Suprapubic skin (tissue), 4 donors: ENCODE results near the gene ATF6B. TPM values are rescaled to one million over a fixed set of nuclear protein-coding genes. Genes with fewer than 3 reads are reported as not detected.

Experiments used
- DNase-seq, 2 donors: peaks; one replicate each; pipeline ENCODE4 v3.0.0-alpha.2; 2019; ENCODE audit warnings: low spot score in 2 of 2
- H3K27ac ChIP-seq: fragments of 200-600 bp; sonication (generic); one replicate; pipeline ENCODE4 v1.5.1; 2019
- H3K27me3 ChIP-seq: fragments of 200-600 bp; sonication (generic); one replicate; pipeline ENCODE4 v1.5.1; 2019
- H3K36me3 ChIP-seq: fragments of 200-600 bp; sonication (generic); one replicate; pipeline ENCODE4 v1.5.1; 2019
- H3K4me1 ChIP-seq: fragments of 200-600 bp; sonication (generic); one replicate; pipeline ENCODE4 v1.5.1; 2019
- H3K4me3 ChIP-seq: fragments of 200-600 bp; sonication (generic); one replicate; pipeline ENCODE4 v1.5.1; 2019; ENCODE audit warnings: mild to moderate bottlenecking
- H3K9me3 ChIP-seq: fragments of 200-600 bp; sonication (generic); one replicate; pipeline ENCODE4 v1.5.1; 2019
- EP300 ChIP-seq: sonication (generic); formaldehyde crosslinking; IDR thresholded peaks from one replicate; pipeline ENCODE4 v1.6.1; 2017; ENCODE audit warnings: antibody characterized with exemption
- POLR2A ChIP-seq, 2 donors: fragments of 450-650 bp; IDR thresholded peaks; one replicate each; pipeline ENCODE4 v1.6.1; 2017; ENCODE audit warnings: antibody characterized with exemption in 2 of 2, mild to moderate bottlenecking in 2 of 2, moderate library complexity in 2 of 2
- POLR2AphosphoS5 ChIP-seq, 3 donors: sonication (generic); formaldehyde crosslinking; IDR thresholded peaks; one replicate each; pipeline ENCODE4 v1.6.1; 2017; ENCODE audit warnings: antibody characterized with exemption in 3 of 3
- WGBS: methylation state at CpG from one replicate; pipeline ENCODE4 v1.1.5; 2018; 5-methylcytosine and 5-hydroxymethylcytosine counted together
- total RNA-seq, 4 donors: library from RNA; depleted of rRNA; stranded (reverse); fragments of >200 nt; gene quantifications; one replicate each; pipeline ENCODE4 v1.1.0, GENCODE V29; 2016
- TF ChIP-seq, protein P1 (sequence below), 2 donors: fragments of 200-600 bp in 1 of 2; fragments of 450-650 bp in 1 of 2; sonication (generic) in 1 of 2; IDR thresholded peaks; one replicate each; pipeline ENCODE4 v1.5.1; 2016 to 2019; ENCODE audit warnings: antibody characterized with exemption in 2 of 2, mild to moderate bottlenecking in 1 of 2, moderate library complexity in 1 of 2

Gene ATF6B
- total RNA-seq, 4 donors from 2014 or later = 55.8 to 161 (median 74.0) TPM

DNA sequence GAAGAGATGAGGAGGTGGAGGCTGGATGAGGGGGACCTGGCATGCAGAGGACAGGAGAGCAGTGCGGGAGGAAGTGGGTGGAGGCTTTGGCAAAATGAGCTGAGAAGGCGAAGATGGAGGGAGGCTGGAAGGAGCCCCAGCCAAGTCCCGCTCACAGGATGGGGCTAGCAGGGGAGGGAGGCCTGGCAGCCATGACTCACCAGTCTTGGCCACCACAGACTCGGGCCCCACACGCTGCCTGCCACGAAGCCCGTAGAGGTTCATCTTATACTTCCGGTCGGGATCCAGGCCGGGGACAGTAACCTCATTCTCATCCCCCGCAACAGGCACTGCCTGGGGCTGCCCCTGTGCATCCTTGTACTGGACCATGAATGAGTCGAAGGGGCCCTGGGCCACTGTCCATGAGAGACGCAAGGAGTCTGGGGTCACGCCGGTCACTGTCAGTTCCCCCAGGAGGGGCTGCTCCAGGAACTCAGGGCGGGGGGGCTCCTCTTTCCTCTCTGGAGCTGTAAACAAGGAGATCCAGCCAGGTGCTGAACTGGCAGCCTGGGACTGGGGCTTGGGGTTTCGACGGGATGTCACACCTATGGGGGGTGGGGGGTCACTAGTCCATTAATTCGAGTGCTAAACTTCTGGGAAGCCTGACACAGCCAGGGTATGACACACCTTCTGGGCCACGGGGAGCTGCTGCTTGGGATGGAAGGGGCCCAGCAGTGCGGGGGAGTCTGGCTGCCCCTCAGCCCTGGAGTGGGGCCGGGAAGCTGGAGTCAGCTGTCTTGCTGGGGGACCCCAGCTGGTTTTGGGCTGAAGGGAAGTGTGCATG lies 46.7 kb downstream of the ATF6B start:
- WGBS = 53% methylated on average over 11 of the region's 22 CpGs
- H3K27ac ChIP-seq = peak overlapping the region; percentile 78
- no peaks in the 10 kb centered on the region for H3K27me3 ChIP-seq
- H3K4me1 ChIP-seq = peaks cover 35% of the 10 kb centered on the region
- TF ChIP-seq POLR2AphosphoS5 (IDR thresholded peaks at IDR 0.05) (peak in 2 of 3 donors; percentile 8 to 9), POLR2A (IDR thresholded peaks at IDR 0.05) (no peak)
- H3K36me3 ChIP-seq = peaks cover 11% of the 10 kb centered on the region
- DNase-seq = peak; percentile 89 to 91
- no peak overlapping the region for H3K4me3 ChIP-seq
- no peaks in the 10 kb centered on the region for H3K9me3 ChIP-seq

DNA sequence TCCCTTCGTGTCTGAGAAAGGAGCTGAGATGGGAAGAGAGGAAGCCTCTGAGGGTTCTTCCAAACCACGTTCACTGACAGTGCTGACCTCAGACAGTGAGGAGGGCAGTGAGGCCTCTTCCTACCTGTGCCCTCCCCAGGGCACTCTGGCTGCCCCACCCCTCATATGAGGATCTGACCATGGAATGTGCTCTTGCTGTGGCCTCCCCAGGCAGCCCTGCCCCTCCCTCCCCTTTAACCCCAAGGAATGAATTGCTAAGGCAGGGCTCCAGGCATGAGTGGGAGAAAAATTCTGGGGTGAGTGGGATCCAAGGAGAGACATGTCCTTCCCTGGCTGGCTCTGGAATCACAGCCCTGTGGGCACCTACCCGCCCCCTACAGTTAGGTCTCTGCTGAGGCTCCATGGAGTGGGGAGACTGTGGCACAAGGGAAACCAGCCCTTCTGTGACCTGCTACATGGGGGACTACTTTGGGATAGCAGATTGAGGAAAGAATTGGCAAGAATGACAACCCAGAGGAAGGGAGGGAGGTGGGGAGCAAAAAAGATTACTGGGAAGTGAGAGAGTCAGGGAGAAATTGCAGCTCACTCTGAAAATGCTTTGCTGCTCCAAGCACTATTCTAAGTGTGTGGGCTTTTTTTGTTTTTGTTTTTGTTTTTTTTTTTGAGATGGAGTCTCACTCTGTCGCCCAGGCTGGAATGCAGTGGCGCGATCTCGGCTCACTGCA lies 48.3 kb downstream of the ATF6B start:
- peak overlapping the region; percentile 31 for H3K27ac ChIP-seq
- no peak for DNase-seq
- TF ChIP-seq POLR2AphosphoS5 (IDR thresholded peaks at IDR 0.05) (no peak), EP300 (no peak), POLR2A (IDR thresholded peaks at IDR 0.05) (no peak)
- TF ChIP-seq, protein P1, sequence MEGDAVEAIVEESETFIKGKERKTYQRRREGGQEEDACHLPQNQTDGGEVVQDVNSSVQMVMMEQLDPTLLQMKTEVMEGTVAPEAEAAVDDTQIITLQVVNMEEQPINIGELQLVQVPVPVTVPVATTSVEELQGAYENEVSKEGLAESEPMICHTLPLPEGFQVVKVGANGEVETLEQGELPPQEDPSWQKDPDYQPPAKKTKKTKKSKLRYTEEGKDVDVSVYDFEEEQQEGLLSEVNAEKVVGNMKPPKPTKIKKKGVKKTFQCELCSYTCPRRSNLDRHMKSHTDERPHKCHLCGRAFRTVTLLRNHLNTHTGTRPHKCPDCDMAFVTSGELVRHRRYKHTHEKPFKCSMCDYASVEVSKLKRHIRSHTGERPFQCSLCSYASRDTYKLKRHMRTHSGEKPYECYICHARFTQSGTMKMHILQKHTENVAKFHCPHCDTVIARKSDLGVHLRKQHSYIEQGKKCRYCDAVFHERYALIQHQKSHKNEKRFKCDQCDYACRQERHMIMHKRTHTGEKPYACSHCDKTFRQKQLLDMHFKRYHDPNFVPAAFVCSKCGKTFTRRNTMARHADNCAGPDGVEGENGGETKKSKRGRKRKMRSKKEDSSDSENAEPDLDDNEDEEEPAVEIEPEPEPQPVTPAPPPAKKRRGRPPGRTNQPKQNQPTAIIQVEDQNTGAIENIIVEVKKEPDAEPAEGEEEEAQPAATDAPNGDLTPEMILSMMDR (IDR thresholded peaks at IDR 0.05) = no peak
- H3K27me3 ChIP-seq = no peaks in the 10 kb centered on the region
- H3K4me1 ChIP-seq = peaks cover 37% of the 10 kb centered on the region
- peaks cover 11% of the 10 kb centered on the region for H3K36me3 ChIP-seq
- WGBS = 77% methylated on average over 7 of the region's 7 CpGs
- H3K9me3 ChIP-seq = no peaks in the 10 kb centered on the region
- H3K4me3 ChIP-seq = no peak overlapping the region

DNA sequence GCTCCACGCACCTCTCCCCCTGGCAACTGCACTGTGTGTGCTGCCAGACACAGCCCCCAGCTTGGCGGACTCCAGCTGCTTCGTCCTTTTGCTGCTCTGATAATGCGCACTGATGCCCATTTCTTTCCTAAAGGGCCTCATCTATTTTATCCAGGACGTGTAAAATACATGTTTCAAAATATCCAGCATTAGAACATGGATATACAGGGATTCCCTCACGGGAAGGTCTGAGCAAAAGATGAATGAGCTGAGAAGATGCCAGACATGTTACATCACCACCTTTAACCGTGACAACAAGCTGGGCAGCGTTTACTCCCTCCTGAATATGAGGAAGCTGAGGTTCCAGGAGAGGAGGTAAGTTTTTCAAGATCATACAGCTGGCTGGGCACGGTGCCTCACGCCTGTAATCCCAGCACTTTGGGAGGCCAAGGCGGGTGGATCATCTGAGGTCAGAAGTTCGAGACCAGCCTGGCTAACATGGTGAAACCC lies 51.7 kb downstream of the ATF6B start:
- no peaks in the 10 kb centered on the region for H3K9me3 ChIP-seq
- no peak overlapping the region for H3K4me3 ChIP-seq
- H3K4me1 ChIP-seq = peaks cover 19% of the 10 kb centered on the region
- peaks cover 24% of the 10 kb centered on the region for H3K36me3 ChIP-seq
- H3K27ac ChIP-seq = peak overlapping the region; percentile 32
- 50% methylated on average over 12 of the region's 12 CpGs for WGBS
- TF ChIP-seq POLR2AphosphoS5 (IDR thresholded peaks at IDR 0.05) (peak in 1 of 3 donors; percentile 62), POLR2A (IDR thresholded peaks at IDR 0.05) (no peak), EP300 (no peak)
- TF ChIP-seq, protein P1 (IDR thresholded peaks at IDR 0.05) = no peak
- no peaks in the 10 kb centered on the region for H3K27me3 ChIP-seq
- DNase-seq = peak in 1 of 2 donors; percentile 70

DNA sequence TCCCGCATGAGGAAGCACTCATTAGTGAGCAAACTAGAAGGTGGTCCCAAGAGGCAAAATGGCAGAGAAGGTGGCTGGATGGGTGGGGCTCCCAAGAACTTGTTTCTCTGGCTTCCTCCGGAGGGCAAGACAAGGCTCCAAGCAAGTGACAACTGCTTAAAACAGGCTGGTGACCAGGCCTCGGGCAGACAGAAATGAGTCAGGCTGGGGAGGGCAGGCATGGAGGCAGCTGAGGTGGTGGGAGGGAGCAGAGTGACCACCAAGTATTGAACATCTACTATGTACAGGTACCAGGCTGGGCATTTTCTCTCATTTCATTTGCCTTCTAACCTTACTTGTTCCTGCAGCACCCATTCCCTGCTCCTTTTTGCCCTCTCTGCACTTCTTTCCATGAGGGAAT lies 52.3 kb downstream of the ATF6B start:
- 73% methylated on average over 3 of the region's 3 CpGs for WGBS
- no peak for TF ChIP-seq POLR2A (IDR thresholded peaks at IDR 0.05)
- no peak for TF ChIP-seq POLR2AphosphoS5 (IDR thresholded peaks at IDR 0.05)
- TF ChIP-seq, protein P1 (IDR thresholded peaks at IDR 0.05) = no peak
- TF ChIP-seq EP300 = no peak
- peaks cover 17% of the 10 kb centered on the region for H3K4me1 ChIP-seq
- H3K4me3 ChIP-seq = no peak overlapping the region
- no peaks in the 10 kb centered on the region for H3K27me3 ChIP-seq
- DNase-seq = no peak
- peak overlapping the region; percentile 40 for H3K27ac ChIP-seq
- peaks cover 27% of the 10 kb centered on the region for H3K36me3 ChIP-seq
- H3K9me3 ChIP-seq = no peaks in the 10 kb centered on the region

DNA sequence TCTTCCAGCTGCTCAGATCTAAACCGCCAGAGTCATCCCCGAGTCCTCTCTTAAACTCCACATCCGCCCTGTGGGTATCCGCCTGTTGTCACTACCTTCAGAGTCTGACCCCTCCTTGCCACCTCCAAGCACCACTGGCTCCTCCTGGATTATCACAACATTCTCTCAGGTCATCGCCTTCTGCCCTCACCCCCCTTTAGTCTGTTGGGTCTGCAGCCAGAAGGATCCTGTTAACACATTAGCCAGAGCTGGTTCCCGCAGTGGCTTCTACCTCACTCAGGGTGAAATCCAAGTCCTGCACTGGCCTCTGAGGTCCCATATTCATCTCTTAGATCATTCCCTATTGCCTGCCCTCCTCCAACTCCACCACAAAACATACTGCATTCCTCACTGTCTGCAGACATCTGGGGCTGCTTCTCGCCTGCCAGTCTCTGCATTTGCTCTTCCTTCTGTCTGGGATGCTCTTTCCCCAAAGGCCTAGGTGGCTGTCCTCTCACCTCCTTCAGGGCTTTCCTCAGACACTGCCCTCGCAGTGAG lies 53.0 kb downstream of the ATF6B start:
- Histone ChIP-seq H3K4me3 (no peak overlapping the region), H3K27me3 (no peaks in the 10 kb centered on the region), H3K36me3 (peaks cover 28% of the 10 kb centered on the region), H3K27ac (no peak overlapping the region), H3K9me3 (no peaks in the 10 kb centered on the region), H3K4me1 (peaks cover 14% of the 10 kb centered on the region)
- TF ChIP-seq POLR2AphosphoS5 (IDR thresholded peaks at IDR 0.05) = no peak
- no peak for TF ChIP-seq EP300
- TF ChIP-seq POLR2A (IDR thresholded peaks at IDR 0.05) = no peak
- TF ChIP-seq, protein P1 (IDR thresholded peaks at IDR 0.05) = no peak
- DNase-seq = no peak
- 87% methylated on average over 8 of the region's 8 CpGs for WGBS
